SU-DHL-6 (cell line): ENCODE data around the gene TLE1.

Source experiments
- H2AFZ ChIP-seq: fragments of 200-600 bp; sonication (generic); 2 replicates; pipeline ENCODE4 v1.6.1; 2014; ENCODE audit warnings: low read depth, mild to moderate bottlenecking, moderate library complexity, mixed read lengths, antibody characterized with exemption, low read length; ENCODE audit not compliant: severe bottlenecking
- H3F3A ChIP-seq: fragments of 200-600 bp; shearing (Covaris generic); 2 replicates; pipeline ENCODE4 v1.6.0; 2016; ENCODE audit warnings: antibody characterized with exemption, mild to moderate bottlenecking; ENCODE audit not compliant: insufficient read depth
- H3K27ac ChIP-seq: fragments of 200-600 bp; sonication (generic); 2 replicates; pipeline ENCODE4 v1.5.1; 2016; ENCODE audit warnings: low read depth, mild to moderate bottlenecking, low read length, moderate library complexity, mixed read lengths
- H3K27me3 ChIP-seq: fragments of 200-600 bp; sonication (generic), shearing (Covaris generic); 2 replicates; pipeline ENCODE4 v1.6.0; 2014; ENCODE audit warnings: mild to moderate bottlenecking, low read length
- H3K36me3 ChIP-seq: fragments of 200-600 bp; sonication (generic); 2 replicates; pipeline ENCODE4 v1.6.1; 2014; ENCODE audit warnings: mild to moderate bottlenecking, low read length, mixed read lengths
- H3K4me2 ChIP-seq: fragments of 300-600, 200-600 bp; shearing (Covaris generic), sonication (generic); 2 replicates; pipeline ENCODE4 v1.6.0; 2014; ENCODE audit warnings: low read length, low read depth, mild to moderate bottlenecking; ENCODE audit not compliant: poor library complexity, severe bottlenecking
- H3K4me3 ChIP-seq: fragments of 200-600 bp; sonication (generic); 2 replicates; pipeline ENCODE4 v1.5.1; 2014; ENCODE audit warnings: antibody characterized with exemption, low read length, mild to moderate bottlenecking, mixed read lengths; ENCODE audit not compliant: insufficient read depth, poor library complexity, severe bottlenecking
- H3K79me2 ChIP-seq: fragments of 200-600 bp; sonication (generic); 2 replicates; pipeline ENCODE4 v1.6.1; 2014; ENCODE audit warnings: mild to moderate bottlenecking, low read length, moderate library complexity; ENCODE audit not compliant: insufficient read depth
- H3K9ac ChIP-seq: fragments of 200-600 bp; sonication (generic); 2 replicates; pipeline ENCODE4 v1.7.0; 2014; ENCODE audit warnings: mild to moderate bottlenecking, low read length
- H3K9me2 ChIP-seq: fragments of 200-600 bp; sonication (generic); replicated peaks from 2 replicates; pipeline ENCODE4 v1.6.1; 2014; ENCODE audit warnings: low read length; ENCODE audit not compliant: insufficient read depth
- H3K9me3 ChIP-seq: fragments of 200-600 bp; sonication (generic); 2 replicates; pipeline ENCODE4 v1.6.1; 2014; ENCODE audit warnings: low read length, mixed read lengths; ENCODE audit not compliant: insufficient read depth
- H4K20me1 ChIP-seq: fragments of 200-600 bp; sonication (generic); 2 replicates; pipeline ENCODE4 v1.6.1; 2014; ENCODE audit warnings: low read depth, mild to moderate bottlenecking, antibody characterized with exemption, low read length, moderate library complexity, mixed read lengths
- EZH2phosphoT487 ChIP-seq: fragments of 200-600 bp; sonication (generic), shearing (Covaris generic); conservative IDR thresholded peaks from 2 replicates; pipeline ENCODE4 v1.6.1; 2018; ENCODE audit warnings: mild to moderate bottlenecking, antibody characterized with exemption, low read length, moderate library complexity, mixed read lengths
- TF ChIP-seq, protein P1 (sequence below): fragments of 200-600 bp; sonication (generic); IDR thresholded peaks from one replicate; pipeline ENCODE4 v1.5.1; 2017; ENCODE audit warnings: antibody characterized with exemption, mild to moderate bottlenecking, low read length, moderate library complexity; ENCODE audit not compliant: insufficient read depth, poor library complexity, severe bottlenecking

TLE1 gene

GRCh38 chr9:81558091-81558830 lies 131.1 kb downstream of the TLE1 start:
- Histone ChIP-seq H4K20me1 (no peaks in the 10 kb centered on the region), H3K36me3 (no peaks in the 10 kb centered on the region), H3K27me3 (no peaks in the 10 kb centered on the region), H3K4me3 (no peak overlapping the region), H2AFZ (no peak overlapping the region), H3K27ac (no peak overlapping the region), H3K9me3 (no peaks in the 10 kb centered on the region), H3K9ac (no peak overlapping the region), H3K4me2 (no peak overlapping the region), H3F3A (no peaks in the 10 kb centered on the region), H3K79me2 (no peaks in the 10 kb centered on the region), H3K9me2 (no peaks in the 10 kb centered on the region)
- TF ChIP-seq EZH2phosphoT487, result no peak
- TF ChIP-seq, protein P1, sequence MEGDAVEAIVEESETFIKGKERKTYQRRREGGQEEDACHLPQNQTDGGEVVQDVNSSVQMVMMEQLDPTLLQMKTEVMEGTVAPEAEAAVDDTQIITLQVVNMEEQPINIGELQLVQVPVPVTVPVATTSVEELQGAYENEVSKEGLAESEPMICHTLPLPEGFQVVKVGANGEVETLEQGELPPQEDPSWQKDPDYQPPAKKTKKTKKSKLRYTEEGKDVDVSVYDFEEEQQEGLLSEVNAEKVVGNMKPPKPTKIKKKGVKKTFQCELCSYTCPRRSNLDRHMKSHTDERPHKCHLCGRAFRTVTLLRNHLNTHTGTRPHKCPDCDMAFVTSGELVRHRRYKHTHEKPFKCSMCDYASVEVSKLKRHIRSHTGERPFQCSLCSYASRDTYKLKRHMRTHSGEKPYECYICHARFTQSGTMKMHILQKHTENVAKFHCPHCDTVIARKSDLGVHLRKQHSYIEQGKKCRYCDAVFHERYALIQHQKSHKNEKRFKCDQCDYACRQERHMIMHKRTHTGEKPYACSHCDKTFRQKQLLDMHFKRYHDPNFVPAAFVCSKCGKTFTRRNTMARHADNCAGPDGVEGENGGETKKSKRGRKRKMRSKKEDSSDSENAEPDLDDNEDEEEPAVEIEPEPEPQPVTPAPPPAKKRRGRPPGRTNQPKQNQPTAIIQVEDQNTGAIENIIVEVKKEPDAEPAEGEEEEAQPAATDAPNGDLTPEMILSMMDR, result no peak

- Histone ChIP-seq H4K20me1 (no peaks in the 10 kb centered on the region), H3K9me2 (no peaks in the 10 kb centered on the region), H3K4me3 (no peak overlapping the region), H3K4me2 (no peak overlapping the region), H2AFZ (no peak overlapping the region), H3K27me3 (no peaks in the 10 kb centered on the region), H3K27ac (no peak overlapping the region), H3K9ac (no peak overlapping the region), H3K9me3 (no peaks in the 10 kb centered on the region), H3K79me2 (no peaks in the 10 kb centered on the region), H3F3A (no peaks in the 10 kb centered on the region), H3K36me3 (no peaks in the 10 kb centered on the region)
- TF ChIP-seq, protein P1, result no peak
- no peak for TF ChIP-seq EZH2phosphoT487
These were observed 131.8 kb downstream of the TLE1 start for GRCh38 chr9:81557452-81558090.

- Histone ChIP-seq H3K9me2 (no peaks in the 10 kb centered on the region), H3K4me3 (no peak overlapping the region), H2AFZ (no peak overlapping the region), H3K27ac (no peak overlapping the region), H3K27me3 (no peaks in the 10 kb centered on the region), H3K79me2 (no peaks in the 10 kb centered on the region), H3K9ac (no peak overlapping the region), H4K20me1 (no peaks in the 10 kb centered on the region), H3K36me3 (no peaks in the 10 kb centered on the region), H3K9me3 (no peaks in the 10 kb centered on the region), H3K4me2 (no peak overlapping the region), H3F3A (no peaks in the 10 kb centered on the region)
- TF ChIP-seq EZH2phosphoT487, result no peak
- TF ChIP-seq, protein P1, result no peak
These were observed 132.4 kb downstream of the TLE1 start for GRCh38 chr9:81556923-81557322.
